Measurements from ENCODE around the gene ZSCAN21. TPM values are rescaled to one million over a fixed set of nuclear protein-coding genes. Genes with fewer than 3 reads are reported as not detected.

The ZSCAN21 gene
- total and polyA plus RNA-seq, 10 of the 15 experiments (the other 5 are each of a cell fraction or from before 2014, with no cell fraction given), result 1.9 to 9.6 (median 7.1) TPM

- TF ChIP-seq BMI1 (IDR thresholded peaks at IDR 0.05; ENCODE audit: borderline replicate concordance) (no peak), SMAD1 (IDR thresholded peaks at IDR 0.05; ENCODE audit: low read depth, partially characterized antibody) (no peak), RB1 (IDR thresholded peaks at IDR 0.05; ENCODE audit: borderline replicate concordance) (no peak), ZNF274 (IDR thresholded peaks at IDR 0.05; ENCODE audit: insufficient read depth, insufficient read length) (no peak), USF2 (IDR thresholded peaks at IDR 0.05; ENCODE audit: borderline replicate concordance, low read depth, low read length) (no peak)
- in situ Hi-C loops (cut with MboI), result no loop called here
Observed at GRCh38 chr7:100109521-100110163, 60.1 kb downstream of the ZSCAN21 start.

GRCh38 chr7:100111156-100111555 lies 61.6 kb downstream of the ZSCAN21 start:
- 96% methylated on average over 7 of the region's 7 CpGs for WGBS (ENCODE audit: insufficient coverage, insufficient replicate concordance, low lambda C conversion rate, missing lambda C conversion rate)
- no peak overlapping the region for H3K4me2 ChIP-seq (ENCODE audit: control insufficient read depth, insufficient read depth)
- ChIA-PET CTCF (no interaction called here), RAD21 (ENCODE audit: unreplicated experiment) (no interaction called here), POLR2A (interaction anchor here (1.8 kb wide), 1 partner anchor 9 kb away, joined by 6 read pairs; the partner anchor contains the start of gene AP4M1), SMC1A (ENCODE audit: uncharacterized antibody, unreplicated experiment) (no interaction called here)
- H3K9me3 ChIP-seq (replicated peaks; ENCODE audit: control insufficient read depth, insufficient read depth, low read length), result no peaks in the 10 kb centered on the region
- H2AFZ ChIP-seq (ENCODE audit: control insufficient read depth, low read depth, low read length), result no peak overlapping the region
- peaks cover 5 to 9% of the 10 kb centered on the region in 2 experiments; a peak in 3 of 4 replicates for H3K36me3 ChIP-seq (ENCODE audit: control insufficient read depth in 2 of 2, insufficient read depth in 2 of 2, low read length in 1 of 2)
- FAIRE-seq (no peak), ATAC-seq (no peak), DNase-seq (ENCODE audit: low read depth, low spot score) (no peak)
- H3K4me3 ChIP-seq, result no peak overlapping the region
- no peaks in the 10 kb centered on the region for H3K79me2 ChIP-seq (ENCODE audit: control insufficient read depth, insufficient read depth, low read length)
- no TSS peak for BruUV-seq (replicated peaks)
- in situ Hi-C loops (cut with MboI), result no loop called here
- no peaks in the 10 kb centered on the region for H3K4me1 ChIP-seq (ENCODE audit: control insufficient read depth, insufficient read depth, low read length)
- H3K27me3 ChIP-seq (replicated peaks in 1 of 2; ENCODE audit: control insufficient read depth in 2 of 2, insufficient read depth in 2 of 2, low read length in 1 of 2), result no peaks in the 10 kb centered on the region
- H4K20me1 ChIP-seq (ENCODE audit: control insufficient read depth, insufficient read depth), result no peaks in the 10 kb centered on the region
- no peak overlapping the region for H3K27ac ChIP-seq (ENCODE audit: control insufficient read depth, insufficient read depth)
- intact Hi-C loops (cut with micrococcal nuclease; ENCODE audit: unreplicated experiment), result no loop called here
- no peak overlapping the region for H3K9ac ChIP-seq (ENCODE audit: control insufficient read depth, insufficient read depth, low read length)
- TF ChIP-seq IRF4 (IDR thresholded peaks at IDR 0.05; ENCODE audit: low read depth, low read length) (no peak), CBFB (IDR thresholded peaks at IDR 0.05; ENCODE audit: low read depth) (no peak), SREBF1 (IDR thresholded peaks at IDR 0.05; ENCODE audit: low read length) (no peak), SP1 (IDR thresholded peaks at IDR 0.05; ENCODE audit: low read depth, low read length) (no peak), ZZZ3 (IDR thresholded peaks at IDR 0.05; ENCODE audit: control insufficient read depth, insufficient read length, low read depth) (no peak), TAF1 (IDR thresholded peaks at IDR 0.05; ENCODE audit: borderline replicate concordance, low read depth, low read length) (no peak), USF2 (IDR thresholded peaks at IDR 0.05; ENCODE audit: borderline replicate concordance, low read depth, low read length) (no peak), MLLT1 (IDR thresholded peaks at IDR 0.05) (no peak), FOXM1 (IDR thresholded peaks at IDR 0.05; ENCODE audit: low read depth, low read length) (no peak), ZBED1 (IDR thresholded peaks at IDR 0.05; ENCODE audit: borderline replicate concordance) (no peak), ZNF384 (IDR thresholded peaks at IDR 0.05; ENCODE audit: borderline replicate concordance, low read depth, low read length) (no peak)

More at GRCh38 chr7:100109521-100110163, 60.1 kb downstream of the ZSCAN21 start:
- no peak overlapping the region for H3K27ac ChIP-seq (ENCODE audit: control insufficient read depth, insufficient read depth)
- no peak overlapping the region for H3K4me2 ChIP-seq (ENCODE audit: control insufficient read depth, insufficient read depth)
- no peaks in the 10 kb centered on the region for H3K4me1 ChIP-seq (ENCODE audit: control insufficient read depth, insufficient read depth, low read length)
- no TSS peak for BruUV-seq (replicated peaks)
- H3K27me3 ChIP-seq (replicated peaks in 1 of 2; ENCODE audit: control insufficient read depth in 2 of 2, insufficient read depth in 2 of 2, low read length in 1 of 2), result no peaks in the 10 kb centered on the region
- ATAC-seq (no peak), DNase-seq (ENCODE audit: low read depth, low spot score) (no peak), FAIRE-seq (no peak)
- peaks cover 5 to 9% of the 10 kb centered on the region in 2 experiments; a peak in 3 of 4 replicates for H3K36me3 ChIP-seq (ENCODE audit: control insufficient read depth in 2 of 2, insufficient read depth in 2 of 2, low read length in 1 of 2)
- H3K4me3 ChIP-seq, result no peak overlapping the region
- ChIA-PET RAD21 (ENCODE audit: unreplicated experiment) (no interaction called here), CTCF (no interaction called here), POLR2A (no interaction called here), SMC1A (ENCODE audit: uncharacterized antibody, unreplicated experiment) (no interaction called here)
- no peaks in the 10 kb centered on the region for H4K20me1 ChIP-seq (ENCODE audit: control insufficient read depth, insufficient read depth)
- no peaks in the 10 kb centered on the region for H3K79me2 ChIP-seq (ENCODE audit: control insufficient read depth, insufficient read depth, low read length)
- H3K9me3 ChIP-seq (replicated peaks; ENCODE audit: control insufficient read depth, insufficient read depth, low read length), result no peaks in the 10 kb centered on the region
- intact Hi-C loops (cut with micrococcal nuclease; ENCODE audit: unreplicated experiment), result no loop called here
- 88% methylated on average over 12 of the region's 12 CpGs for WGBS (ENCODE audit: insufficient coverage, insufficient replicate concordance, low lambda C conversion rate, missing lambda C conversion rate)
- H2AFZ ChIP-seq (ENCODE audit: control insufficient read depth, low read depth, low read length), result no peak overlapping the region
- no peak overlapping the region for H3K9ac ChIP-seq (ENCODE audit: control insufficient read depth, insufficient read depth, low read length)

Data from GM12878 (cell line).